MCF 10A (cell line): ENCODE results near the gene PAX6. TPM values are rescaled to one million over a fixed set of nuclear protein-coding genes. Genes with fewer than 3 reads are reported as not detected.

Experiments used
- BruUV-seq: library from RNA; stranded (reverse); fragments of 400-500 nt; replicated peaks from 2 replicates; lab custom pipeline; 2021; lab: Mats Ljungman, UMichigan
- CTCF ChIA-PET: fragments of 300-600 bp; sonication (Branson Sonifier 250); formaldehyde crosslinking; extraction: SDS; loops from one replicate; lab custom pipeline; 2021; ENCODE audit warnings: antibody characterized with exemption, inconsistent platforms; lab: Yijun Ruan, JAX
- POLR2A ChIA-PET: fragments of 300-600, 350-650 bp; sonication (Branson Sonifier 250); formaldehyde crosslinking; extraction: SDS; loops from one replicate; lab custom pipeline; 2020; ENCODE audit warnings: antibody characterized with exemption, inconsistent platforms; lab: Yijun Ruan, JAX
- DNase-seq: peaks from one replicate; pipeline ENCODE4 v3.0.0-alpha.2; 2018; ENCODE audit not compliant: unreplicated experiment
- H3K27ac Mint-ChIP-seq: one replicate; pipeline ENCODE4 v1.8.0; 2022; ENCODE audit warnings: mild to moderate bottlenecking, low read depth, mixed read lengths; ENCODE audit not compliant: unreplicated experiment
- H3K27me3 Mint-ChIP-seq: one replicate; pipeline ENCODE4 v1.8.0; 2022; ENCODE audit warnings: mixed read lengths; ENCODE audit not compliant: insufficient read depth, unreplicated experiment
- H3K36me3 Mint-ChIP-seq: one replicate; pipeline ENCODE4 v1.8.0; 2022; ENCODE audit warnings: mild to moderate bottlenecking, moderate library complexity, mixed read lengths; ENCODE audit not compliant: insufficient read depth, unreplicated experiment
- H3K4me1 Mint-ChIP-seq: one replicate; pipeline ENCODE4 v1.8.0; 2022; ENCODE audit warnings: mixed read lengths; ENCODE audit not compliant: insufficient read depth, unreplicated experiment
- H3K4me3 Mint-ChIP-seq: one replicate; pipeline ENCODE4 v1.8.0; 2022; ENCODE audit warnings: mild to moderate bottlenecking, moderate library complexity, mixed read lengths; ENCODE audit not compliant: unreplicated experiment
- H3K9me3 Mint-ChIP-seq: one replicate; pipeline ENCODE4 v1.8.0; 2022; ENCODE audit warnings: mixed read lengths; ENCODE audit not compliant: unreplicated experiment
- CTCF ChIP-seq: fragments of 200-600 bp; IDR thresholded peaks from one replicate; pipeline ENCODE4 v1.8.0; 2022; ENCODE audit warnings: antibody characterized with exemption, mild to moderate bottlenecking; ENCODE audit not compliant: unreplicated experiment
- intact Hi-C: fragments of 100-400 bp; cut with micrococcal nuclease; formaldehyde crosslinking; loops from 2 replicates; pipeline ENCODE4 v1.14.1; 2022
- total RNA-seq: library from RNA; stranded (reverse); gene quantifications from 2 replicates; pipeline ENCODE4 v1.2.3, GENCODE V29; 2022

The PAX6 gene
- total RNA-seq, 1 experiment from 2014 or later: not detected

GRCh38 chr11:31783252-31783651, 27.9 kb downstream of the PAX6 start:
- H3K4me1 Mint-ChIP-seq: no peaks in the 10 kb centered on the region
- no peaks in the 10 kb centered on the region for H3K9me3 Mint-ChIP-seq
- H3K36me3 Mint-ChIP-seq: no peaks in the 10 kb centered on the region
- BruUV-seq: no TSS peak
- TF ChIP-seq CTCF: no peak
- intact Hi-C loops: no loop called here
- no peaks in the 10 kb centered on the region for H3K27me3 Mint-ChIP-seq
- H3K4me3 Mint-ChIP-seq: no peak overlapping the region
- no peak for DNase-seq
- ChIA-PET CTCF (interaction anchor here (0.7 kb wide), 1 partner anchor 21 kb away, joined by 4 read pairs; no protein-coding TSS in a partner anchor), POLR2A (no interaction called here)
- no peak overlapping the region for H3K27ac Mint-ChIP-seq

GRCh38 chr11:31782257-31782656, 28.9 kb downstream of the PAX6 start:
- H3K27ac Mint-ChIP-seq: no peak overlapping the region
- no peak for DNase-seq
- no peaks in the 10 kb centered on the region for H3K9me3 Mint-ChIP-seq
- no peaks in the 10 kb centered on the region for H3K27me3 Mint-ChIP-seq
- POLR2A ChIA-PET: no interaction called here
- BruUV-seq: no TSS peak
- TF ChIP-seq CTCF: no peak
- no peak overlapping the region for H3K4me3 Mint-ChIP-seq
- no peaks in the 10 kb centered on the region for H3K36me3 Mint-ChIP-seq
- CTCF ChIA-PET: interaction anchor here (0.6 kb wide), 2 partner anchors 26 to 49 kb away, joined by 3 read pairs; no protein-coding TSS in a partner anchor
- H3K4me1 Mint-ChIP-seq: no peaks in the 10 kb centered on the region
- intact Hi-C loops: no loop called here

GRCh38 chr11:31780480-31780971, 30.6 kb downstream of the PAX6 start:
- CTCF ChIA-PET: interaction anchor here (1.2 kb wide), 1 partner anchor 14 kb away, joined by 3 read pairs; no protein-coding TSS in a partner anchor
- no peak for DNase-seq
- H3K36me3 Mint-ChIP-seq: no peaks in the 10 kb centered on the region
- no peak overlapping the region for H3K4me3 Mint-ChIP-seq
- H3K9me3 Mint-ChIP-seq: no peaks in the 10 kb centered on the region
- POLR2A ChIA-PET: no interaction called here
- TF ChIP-seq CTCF: no peak
- intact Hi-C loops: no loop called here
- no TSS peak for BruUV-seq
- H3K4me1 Mint-ChIP-seq: no peaks in the 10 kb centered on the region
- H3K27ac Mint-ChIP-seq: no peak overlapping the region
- H3K27me3 Mint-ChIP-seq: no peaks in the 10 kb centered on the region

GRCh38 chr11:31780078-31780477, 31.0 kb downstream of the PAX6 start:
- BruUV-seq: no TSS peak
- no peak overlapping the region for H3K4me3 Mint-ChIP-seq
- no peaks in the 10 kb centered on the region for H3K9me3 Mint-ChIP-seq
- intact Hi-C loops: no loop called here
- DNase-seq: no peak
- ChIA-PET CTCF (interaction anchor here (1.2 kb wide), 1 partner anchor 14 kb away, joined by 3 read pairs; no protein-coding TSS in a partner anchor), POLR2A (no interaction called here)
- H3K4me1 Mint-ChIP-seq: no peaks in the 10 kb centered on the region
- no peaks in the 10 kb centered on the region for H3K36me3 Mint-ChIP-seq
- no peaks in the 10 kb centered on the region for H3K27me3 Mint-ChIP-seq
- no peak for TF ChIP-seq CTCF
- no peak overlapping the region for H3K27ac Mint-ChIP-seq
